K562 (cell line): ENCODE data around the gene PELI2. TPM values are rescaled to one million over a fixed set of nuclear protein-coding genes. Genes with fewer than 3 reads are reported as not detected.

Source experiments
- CBX1 ChIP-seq: sonication (generic); IDR thresholded peaks from 2 replicates; pipeline ENCODE4 v1.6.1; 2016; ENCODE audit warnings: antibody characterized with exemption, low read depth, mild to moderate bottlenecking
- EHMT2 ChIP-seq: fragments of 450-650 bp; IDR thresholded peaks from 2 replicates; pipeline ENCODE4 v1.6.1; 2018; ENCODE audit warnings: antibody characterized with exemption
- FOSL1 ChIP-seq: fragments of 200-800 bp; sonication (Bioruptor generic); conservative IDR thresholded peaks from 2 replicates; pipeline ENCODE4 v1.6.1; 2016; ENCODE audit warnings: missing genetic modification characterization, missing compliant biosample characterization
- HES1 ChIP-seq: fragments of 450-650 bp; IDR thresholded peaks from 2 replicates; pipeline ENCODE4 v1.6.1; 2016; ENCODE audit warnings: low read depth, mild to moderate bottlenecking, moderate library complexity
- MAFG ChIP-seq: fragments of 450-650 bp; conservative IDR thresholded peaks from 2 replicates; pipeline ENCODE4 v1.6.1; 2016; ENCODE audit warnings: missing genetic modification characterization, missing compliant biosample characterization
- MNT ChIP-seq, 2 experiments: fragments of 450-650 bp; conservative IDR thresholded peaks; 2 replicates each; pipeline ENCODE4 v1.6.1; 2017; ENCODE audit warnings: mild to moderate bottlenecking in 2 of 2, moderate library complexity in 2 of 2
- MTA2 ChIP-seq: fragments of 450-650 bp; IDR thresholded peaks from 2 replicates; pipeline ENCODE4 v1.6.1; 2016; ENCODE audit warnings: low read depth
- MTA3 ChIP-seq: fragments of 450-650 bp; formaldehyde crosslinking; IDR thresholded peaks from 2 replicates; pipeline ENCODE4 v1.6.1; 2017; ENCODE audit warnings: mild to moderate bottlenecking, borderline replicate concordance
- NCOA1 ChIP-seq: fragments of 450-650 bp; IDR thresholded peaks from 2 replicates; pipeline ENCODE4 v1.6.1; 2016; ENCODE audit warnings: low read depth
- POLR2AphosphoS5 ChIP-seq: IDR thresholded peaks from 2 replicates; pipeline ENCODE4 v1.6.1; 2011; ENCODE audit warnings: mild to moderate bottlenecking, low read depth, low read length, moderate library complexity; ENCODE audit not compliant: control insufficient read depth, insufficient read depth
- TAL1 ChIP-seq: fragments of 450-650 bp; IDR thresholded peaks from 2 replicates; pipeline ENCODE4 v1.6.1; 2016; ENCODE audit warnings: mild to moderate bottlenecking
- TBL1XR1 ChIP-seq, 2 experiments: IDR thresholded peaks; 2 replicates each; pipeline ENCODE4 v1.6.1; 2012; ENCODE audit warnings: improper control_type of control experiment in 2 of 2, low read length in 2 of 2, mild to moderate bottlenecking in 1 of 2
- USF2 ChIP-seq: sonication (generic); formaldehyde crosslinking; IDR thresholded peaks from 2 replicates; pipeline ENCODE4 v1.5.0; 2020; ENCODE audit warnings: missing genetic modification reagents
- XRCC3 ChIP-seq: fragments of 450-650 bp; IDR thresholded peaks from 2 replicates; pipeline ENCODE4 v1.6.1; 2017; ENCODE audit warnings: mild to moderate bottlenecking, moderate library complexity
- ZEB2 ChIP-seq: fragments of 450-650 bp; IDR thresholded peaks from 2 replicates; pipeline ENCODE4 v1.6.1; 2016
- ZNF143 ChIP-seq: sonication (generic); formaldehyde crosslinking; IDR thresholded peaks from 2 replicates; pipeline ENCODE4 v1.9.0; 2022; ENCODE audit warnings: mild to moderate bottlenecking, missing genetic modification reagents
- ZNF324 ChIP-seq: fragments of 250-450 bp; sonication (Bioruptor Pico); IDR thresholded peaks from 2 replicates; pipeline ENCODE4 v1.4.0; 2020; ENCODE audit warnings: mild to moderate bottlenecking
- ZNF408 ChIP-seq: fragments of 250-450 bp; sonication (Bioruptor Pico); IDR thresholded peaks from 2 replicates; pipeline ENCODE4 v1.4.0; 2020; ENCODE audit warnings: low read depth, mild to moderate bottlenecking, moderate library complexity
- ZNF766 ChIP-seq: fragments of 200-800 bp; sonication (Bioruptor generic); conservative IDR thresholded peaks from 2 replicates; pipeline ENCODE4 v1.6.1; 2016; ENCODE audit warnings: missing genetic modification characterization, missing compliant biosample characterization
- ZSCAN32 ChIP-seq: fragments of 450-650 bp; formaldehyde crosslinking; IDR thresholded peaks from 2 replicates; pipeline ENCODE4 v1.4.0; 2020; ENCODE audit warnings: mild to moderate bottlenecking, moderate library complexity
- polyA plus RNA-seq, 8 experiments: library from polyadenylated mRNA; depleted of rRNA in 4 of 8; stranded (reverse) in 5 of 8; unstranded in 3 of 8; fragments of >200 nt; fragmentation: Nextera tagmentation in 2 of 8; fragmentation: Illumina TruSeq in 1 of 8; extraction: Ambion mirVana in 2 of 8; extraction: Trizol in 1 of 8; gene quantifications; 2 replicates each; pipeline versions ENCODE4 v1.2.1 to v1.2.3, GENCODE V29; 2011 to 2014; ENCODE audit warnings: inconsistent platforms in 1 of 8, missing spikeins in 1 of 8
- total RNA-seq, 7 experiments: library from RNA; depleted of rRNA in 6 of 7; stranded (reverse); fragments of >200 nt in 6 of 7; fragmentation: Illumina TruSeq in 2 of 7; extraction: Trizol in 2 of 7; gene quantifications; 2 replicates each; pipeline versions ENCODE4 v1.2.1 to v1.2.3, GENCODE V29; 2011 to 2021; ENCODE audit warnings: low replicate concordance in 1 of 7

Gene PELI2
- total and polyA plus RNA-seq, 9 of the 15 experiments (the other 6 are each of a cell fraction or from before 2014, with no cell fraction given), result 0.20 to 1.5 (median 0.44) TPM

- no peak for TF ChIP-seq USF2 (CRISPR knock-in tag)
- peak; percentile 32 to 61; a peak in 1 of 4 replicates for TF ChIP-seq TBL1XR1 (IDR thresholded peaks at IDR 0.05; ENCODE audit: low read length in 2 of 2)
- peak; percentile 90 for TF ChIP-seq TAL1
- no peak for TF ChIP-seq ZSCAN32 (CRISPR knock-in tag)
- peak; percentile 84 for TF ChIP-seq FOSL1 (tag)
- no peak for TF ChIP-seq CBX1
- no peak for TF ChIP-seq ZNF143 (CRISPR knock-in tag)
- TF ChIP-seq ZEB2, result peak; percentile 92
- TF ChIP-seq EHMT2, result no peak
- TF ChIP-seq POLR2AphosphoS5, result peak; percentile 67
- TF ChIP-seq NCOA1, result peak; percentile 51; the same call in 1 of the 2 replicates
- 0 out of 2 replicates have a peak, but pooled peaks have one; percentile 40 for TF ChIP-seq HES1
- peak; percentile 66; the same call in 1 of the 2 replicates for TF ChIP-seq ZNF766
- no peak for TF ChIP-seq ZNF408
- TF ChIP-seq MNT (conservative IDR thresholded peaks at IDR 0.05), result peak in 1 of 2 experiments; percentile 64; a peak in 2 of 4 replicates
- TF ChIP-seq MTA2, result peak; percentile 81
- TF ChIP-seq ZNF324 (CRISPR knock-in tag), result no peak
- peak; percentile 91 for TF ChIP-seq MAFG
- TF ChIP-seq MTA3, result peak; percentile 78
- no peak for TF ChIP-seq XRCC3
Measured at GRCh38 chr14:56219666-56220413, 101.6 kb downstream of the PELI2 start (continued).
